Measurements from ENCODE around the gene PPP1CA.

- no peak for TF ChIP-seq POLR2A (IDR thresholded peaks at IDR 0.05)
- TF ChIP-seq, protein P1, sequence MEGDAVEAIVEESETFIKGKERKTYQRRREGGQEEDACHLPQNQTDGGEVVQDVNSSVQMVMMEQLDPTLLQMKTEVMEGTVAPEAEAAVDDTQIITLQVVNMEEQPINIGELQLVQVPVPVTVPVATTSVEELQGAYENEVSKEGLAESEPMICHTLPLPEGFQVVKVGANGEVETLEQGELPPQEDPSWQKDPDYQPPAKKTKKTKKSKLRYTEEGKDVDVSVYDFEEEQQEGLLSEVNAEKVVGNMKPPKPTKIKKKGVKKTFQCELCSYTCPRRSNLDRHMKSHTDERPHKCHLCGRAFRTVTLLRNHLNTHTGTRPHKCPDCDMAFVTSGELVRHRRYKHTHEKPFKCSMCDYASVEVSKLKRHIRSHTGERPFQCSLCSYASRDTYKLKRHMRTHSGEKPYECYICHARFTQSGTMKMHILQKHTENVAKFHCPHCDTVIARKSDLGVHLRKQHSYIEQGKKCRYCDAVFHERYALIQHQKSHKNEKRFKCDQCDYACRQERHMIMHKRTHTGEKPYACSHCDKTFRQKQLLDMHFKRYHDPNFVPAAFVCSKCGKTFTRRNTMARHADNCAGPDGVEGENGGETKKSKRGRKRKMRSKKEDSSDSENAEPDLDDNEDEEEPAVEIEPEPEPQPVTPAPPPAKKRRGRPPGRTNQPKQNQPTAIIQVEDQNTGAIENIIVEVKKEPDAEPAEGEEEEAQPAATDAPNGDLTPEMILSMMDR (IDR thresholded peaks at IDR 0.05): no peak
Measured at GRCh38 chr11:67415501-67416304, 14.0 kb upstream of the PPP1CA start, which contains the start of gene CARNS1.
